NCI-H2081 treated with DMSO at 0.1 percent for 48 hours (cell line): ENCODE data around the gene GPRIN2.

ENCODE experiments used
- DNase-seq: peaks from one replicate; lab custom pipeline; 2025; lab: John Stamatoyannopoulos, UW

Gene GPRIN2

GRCh38 chr10:46549171-46550075, 7.0 kb downstream of the GPRIN2 start:
- no peak for DNase-seq

GRCh38 chr10:46548498-46549090, 7.9 kb downstream of the GPRIN2 start:
- DNase-seq, result no peak

GRCh38 chr10:46547541-46548497, 8.6 kb downstream of the GPRIN2 start:
- no peak for DNase-seq

GRCh38 chr10:46546591-46547540, 9.6 kb downstream of the GPRIN2 start:
- no peak for DNase-seq

GRCh38 chr10:46545861-46546590, 10.4 kb downstream of the GPRIN2 start:
- no peak for DNase-seq

- DNase-seq, result no peak
Measured at GRCh38 chr10:46544989-46545791, 11.3 kb downstream of the GPRIN2 start.

GRCh38 chr10:46543466-46544377, 12.7 kb downstream of the GPRIN2 start:
- no peak for DNase-seq

GRCh38 chr10:46542567-46543465, 13.6 kb downstream of the GPRIN2 start:
- DNase-seq, result no peak

GRCh38 chr10:46541735-46542566, 14.5 kb downstream of the GPRIN2 start:
- no peak for DNase-seq

- no peak for DNase-seq
Measured at GRCh38 chr10:46541017-46541661, 15.3 kb downstream of the GPRIN2 start.

- DNase-seq, result no peak
Measured at GRCh38 chr10:46540412-46541016, 15.9 kb downstream of the GPRIN2 start.

- no peak for DNase-seq
Measured at GRCh38 chr10:46539596-46540411, 16.7 kb downstream of the GPRIN2 start.

GRCh38 chr10:46538717-46539426, 17.6 kb downstream of the GPRIN2 start:
- DNase-seq, result no peak

- DNase-seq, result no peak
Measured at GRCh38 chr10:46538155-46538554, 18.3 kb downstream of the GPRIN2 start.
